Neural cell (in vitro differentiated cells): ENCODE results near the gene TNS1.

ENCODE experiments used
- EZH2 ChIP-seq: fragments of 200-600, 300-800 bp; shearing (Covaris generic), sonication (generic); IDR thresholded peaks from 2 replicates; pipeline ENCODE4 v1.6.1; 2014; ENCODE audit warnings: antibody characterized with exemption, low read length, borderline replicate concordance, mild to moderate bottlenecking; ENCODE audit not compliant: insufficient read depth, poor library complexity, severe bottlenecking
- MXI1 ChIP-seq: fragments of 450-650 bp; conservative IDR thresholded peaks from 2 replicates; pipeline ENCODE4 v1.6.1; 2014; ENCODE audit warnings: antibody characterized with exemption, mild to moderate bottlenecking; ENCODE audit not compliant: poor library complexity, severe bottlenecking

- TF ChIP-seq EZH2: no peak
- TF ChIP-seq MXI1: no peak
These were observed 205.1 kb downstream of the TNS1 start for GRCh38 chr2:217797661-217798069.
